Left forelimb (tissue), 1 donor: Measurements from ENCODE around the gene CD44.

Source experiments
- DNase-seq: peaks from one replicate; pipeline ENCODE4 v3.0.0-alpha.2; 2018; ENCODE audit warnings: low spot score

CD44 gene

DNA sequence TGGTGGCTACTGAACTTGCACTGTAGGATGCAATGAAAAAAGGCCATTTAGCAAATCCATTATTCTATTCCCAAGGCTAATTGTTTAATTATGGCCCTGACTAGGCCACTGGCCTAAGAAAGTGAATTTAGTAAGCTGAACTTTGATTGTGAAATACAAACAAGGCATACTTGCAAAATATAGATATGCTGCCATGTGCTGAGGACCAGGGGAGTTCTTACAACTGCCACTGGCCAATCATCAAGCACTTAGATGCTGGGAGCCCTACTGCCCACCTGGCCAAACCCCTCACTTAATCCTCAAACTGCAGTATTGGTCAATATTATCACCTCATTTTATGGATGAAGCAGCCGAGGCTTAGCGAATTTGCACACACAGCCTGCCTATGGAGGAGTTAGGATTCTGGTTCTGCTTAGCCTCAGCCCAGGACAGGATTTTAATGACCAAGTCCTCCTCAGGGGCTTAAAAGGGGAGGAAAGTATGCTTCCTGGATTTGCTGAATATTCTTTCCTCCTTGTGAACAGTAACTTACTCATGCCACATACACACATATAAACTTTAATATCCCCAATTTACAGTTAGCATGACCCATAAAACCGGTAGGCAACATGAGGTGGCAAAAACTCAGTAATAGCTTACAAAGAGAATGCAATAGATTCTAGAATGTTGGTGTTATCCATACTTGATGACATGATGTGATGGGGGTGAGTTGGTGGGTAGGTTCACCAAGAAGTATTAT lies 39.3 kb downstream of the CD44 start:
- no peak for DNase-seq

DNA sequence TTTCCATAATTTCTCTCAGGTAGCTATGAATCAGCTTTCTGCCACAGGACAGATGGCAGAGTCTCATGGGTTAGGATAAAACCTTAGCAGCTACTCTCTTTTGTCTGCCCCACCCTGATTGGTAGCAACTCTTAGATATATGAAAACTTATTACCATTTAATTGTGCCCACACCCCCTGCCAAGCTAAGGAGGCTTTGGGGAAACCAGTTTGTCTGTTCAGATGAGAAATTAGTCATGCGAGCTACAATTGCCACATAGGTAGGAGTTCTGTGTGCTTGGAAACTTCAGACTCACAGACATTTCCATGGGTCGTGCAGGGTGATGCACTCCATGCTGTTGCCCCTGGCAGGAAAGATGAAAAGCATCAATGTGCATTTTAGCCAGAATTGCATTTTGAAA lies 39.9 kb downstream of the CD44 start:
- no peak for DNase-seq

DNA sequence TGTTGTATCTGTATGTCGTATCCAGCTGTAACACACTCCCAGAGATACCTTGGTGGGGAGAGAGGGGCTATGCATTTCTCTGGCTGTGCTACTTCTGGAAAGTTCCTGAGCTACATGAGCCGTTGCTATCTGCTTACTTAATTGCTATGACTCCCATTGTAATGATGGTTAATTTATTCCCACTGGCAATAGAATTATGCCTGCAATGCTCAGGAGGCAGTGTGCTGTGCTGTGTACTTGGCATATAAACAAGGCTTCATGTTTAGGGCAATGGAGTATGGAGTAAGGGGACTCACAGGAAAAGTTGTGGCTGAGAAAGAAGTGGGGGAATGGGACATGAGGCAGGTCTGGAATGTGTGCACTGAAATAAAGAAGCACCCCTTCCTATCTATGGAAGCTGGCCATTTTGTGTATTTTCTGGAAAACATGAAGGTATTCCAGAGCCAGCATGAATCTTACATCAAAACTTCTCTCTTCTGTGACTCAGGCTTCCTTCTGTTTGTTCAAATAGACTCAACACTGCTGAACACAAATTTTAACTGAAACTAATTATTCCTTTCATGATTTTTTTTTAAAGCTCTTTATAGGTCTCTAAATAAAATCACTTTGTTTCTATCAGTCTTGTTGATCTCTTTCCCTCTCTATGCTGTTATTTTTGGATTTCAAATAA lies 40.6 kb downstream of the CD44 start:
- no peak for DNase-seq

DNA sequence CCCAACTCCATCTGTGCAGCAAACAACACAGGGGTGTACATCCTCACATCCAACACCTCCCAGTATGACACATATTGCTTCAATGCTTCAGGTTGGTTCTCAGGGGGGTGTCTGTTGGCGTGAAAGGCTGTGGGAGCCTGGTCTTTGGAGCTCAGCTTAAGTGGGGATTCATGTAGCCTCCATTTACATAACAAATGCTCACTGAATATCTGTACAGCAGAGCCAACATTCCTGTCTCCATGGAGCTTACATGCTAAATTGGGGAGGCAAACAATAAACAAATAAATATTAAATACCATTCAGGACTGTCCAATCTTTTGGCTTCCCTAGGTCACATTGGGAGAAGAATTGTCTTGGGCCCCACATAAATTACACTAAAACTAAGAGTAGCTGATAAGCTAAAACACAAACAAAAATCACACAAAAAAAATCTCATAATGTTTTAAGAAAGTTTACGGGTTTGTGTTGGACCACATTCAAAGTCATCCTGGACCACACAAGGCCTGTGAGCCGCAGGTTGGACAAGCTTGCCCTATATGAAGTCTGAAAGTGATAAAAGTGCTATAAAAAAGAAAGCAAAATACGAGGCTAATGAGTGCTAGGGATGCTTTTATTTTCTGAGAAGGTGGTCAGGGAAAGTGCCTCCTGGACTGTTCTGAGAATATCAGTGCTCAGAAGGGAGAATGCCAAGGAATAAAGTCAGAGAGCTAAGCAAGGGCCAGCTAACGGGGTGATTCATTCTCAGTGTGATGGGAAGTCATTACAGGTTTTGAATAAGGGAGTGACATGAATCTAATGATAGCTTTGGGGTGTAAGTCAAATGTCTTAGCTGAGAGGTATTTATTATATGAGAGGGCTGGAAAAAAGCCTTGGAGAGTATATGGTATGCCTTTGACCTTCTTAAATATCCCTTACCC lies 41.6 kb downstream of the CD44 start:
- DNase-seq = no peak

DNA sequence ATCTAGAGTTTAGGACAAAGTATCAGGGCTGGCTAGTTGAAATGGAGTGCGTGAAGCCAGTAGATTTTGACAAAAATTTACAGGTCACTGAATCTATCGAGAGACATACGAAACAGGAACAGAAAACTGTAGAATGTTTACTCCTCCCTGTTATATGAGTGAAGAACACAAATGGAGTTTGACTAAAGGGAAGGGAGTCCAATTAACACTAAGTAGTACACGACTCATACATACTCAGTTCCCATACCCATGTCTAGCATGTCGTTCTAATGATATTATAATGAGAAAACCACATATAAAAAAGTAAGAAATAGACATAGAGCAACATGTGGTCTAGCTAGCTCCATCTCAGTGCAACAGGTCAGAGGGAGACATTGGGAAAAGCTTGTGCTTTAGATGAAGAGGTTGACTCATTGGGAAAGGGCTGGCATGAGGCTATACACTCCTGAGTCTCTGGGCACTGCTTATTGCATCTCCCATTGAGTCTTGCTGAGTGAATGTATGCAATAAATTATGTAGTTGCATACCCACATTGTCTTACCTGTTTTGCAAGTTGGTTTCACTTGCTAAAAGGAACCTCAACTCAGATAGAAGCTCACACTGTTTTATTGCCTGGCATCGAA lies 43.5 kb downstream of the CD44 start:
- DNase-seq = no peak

DNA sequence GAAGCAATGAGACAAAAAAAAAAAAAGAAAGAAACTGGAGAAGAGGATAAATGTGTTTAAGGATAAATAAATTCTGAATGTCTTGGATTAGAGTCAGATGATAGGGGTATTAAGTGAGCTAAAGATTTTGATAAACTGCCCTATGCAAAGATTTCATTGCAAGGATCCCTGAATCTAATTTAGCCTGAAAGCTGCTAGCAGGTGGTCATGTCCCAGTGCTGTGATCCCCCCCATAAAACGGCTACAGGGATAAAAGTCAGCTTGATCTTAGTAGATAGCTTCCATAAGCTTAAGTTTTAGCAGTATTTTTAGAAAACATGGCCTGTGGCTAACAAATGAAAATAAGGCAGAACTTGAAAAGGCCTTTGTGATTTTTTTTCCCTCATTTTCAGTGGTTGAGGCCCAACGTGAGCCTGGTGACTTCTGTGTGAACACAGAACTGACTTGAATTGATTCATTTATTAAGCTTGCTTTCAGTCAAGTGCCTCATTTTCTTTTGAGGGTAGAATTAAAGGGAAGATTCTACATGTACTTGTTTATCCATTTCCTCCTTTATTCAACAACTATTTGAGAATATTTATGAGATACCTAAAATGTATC lies 44.5 kb downstream of the CD44 start:
- DNase-seq = no peak

DNA sequence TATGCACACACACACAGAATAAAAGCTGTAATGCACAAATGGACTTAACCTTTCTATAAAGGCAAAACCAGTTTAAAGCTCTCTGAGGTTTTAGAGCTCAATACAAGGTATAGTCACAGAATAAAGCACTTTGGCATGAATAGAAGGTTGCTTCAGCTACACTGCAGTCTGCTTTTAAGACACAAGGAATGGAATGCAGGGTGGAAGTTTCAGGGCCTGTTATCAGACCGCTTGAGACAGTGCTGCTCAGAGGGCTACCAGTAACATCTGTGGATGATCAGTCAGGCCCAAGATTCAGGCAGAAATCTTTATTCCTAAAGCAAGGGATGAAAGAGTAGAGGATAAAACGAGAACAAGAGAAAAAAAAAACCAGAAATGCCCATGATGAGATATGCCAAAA lies 46.7 kb downstream of the CD44 start:
- DNase-seq = no peak

DNA sequence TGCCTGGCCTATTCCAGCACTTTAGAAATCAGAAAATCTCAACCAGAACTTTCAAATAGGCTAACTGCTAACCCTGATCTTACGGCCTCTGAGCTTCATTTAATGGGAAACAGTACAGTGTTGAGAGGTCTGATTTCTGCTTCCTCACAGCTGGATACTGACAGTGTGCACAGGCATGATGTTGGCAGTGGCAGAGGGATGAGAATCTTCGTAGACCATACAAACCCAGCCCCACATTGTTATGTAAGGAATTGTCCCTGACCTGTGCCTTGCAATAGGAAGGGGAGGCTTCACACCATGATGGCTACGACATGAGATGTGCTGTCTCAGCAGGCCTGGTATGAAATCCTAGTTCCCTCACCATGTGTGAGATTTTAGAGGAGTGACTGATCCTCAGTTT lies 49.0 kb downstream of the CD44 start:
- no peak for DNase-seq

DNA sequence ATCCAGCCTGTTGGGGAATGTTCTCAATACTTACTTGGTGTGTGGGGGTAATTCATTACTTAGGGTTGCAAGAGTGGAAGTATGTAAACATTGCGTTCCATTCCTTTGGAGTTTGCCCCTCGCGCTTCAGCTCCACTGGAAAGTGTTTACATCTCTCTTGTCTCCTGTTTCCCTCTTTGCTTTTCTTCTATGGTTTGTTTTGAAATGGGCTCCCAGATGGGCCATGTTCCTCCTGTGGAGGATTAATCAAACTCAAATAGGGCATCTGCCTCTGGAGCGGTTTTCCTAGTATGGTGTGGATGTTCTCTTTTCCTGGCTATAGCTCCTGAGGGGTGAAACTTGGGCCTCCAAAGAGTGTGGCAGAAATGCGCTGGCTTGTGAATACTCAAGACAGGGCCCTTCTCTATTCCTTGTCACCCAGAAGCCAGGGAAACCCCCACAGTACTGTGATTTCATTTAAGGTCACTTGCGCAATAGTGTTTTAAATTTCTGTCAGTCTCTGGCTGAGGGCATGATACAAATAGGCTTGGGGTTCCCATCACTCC lies 51.9 kb downstream of the CD44 start:
- DNase-seq = no peak

DNA sequence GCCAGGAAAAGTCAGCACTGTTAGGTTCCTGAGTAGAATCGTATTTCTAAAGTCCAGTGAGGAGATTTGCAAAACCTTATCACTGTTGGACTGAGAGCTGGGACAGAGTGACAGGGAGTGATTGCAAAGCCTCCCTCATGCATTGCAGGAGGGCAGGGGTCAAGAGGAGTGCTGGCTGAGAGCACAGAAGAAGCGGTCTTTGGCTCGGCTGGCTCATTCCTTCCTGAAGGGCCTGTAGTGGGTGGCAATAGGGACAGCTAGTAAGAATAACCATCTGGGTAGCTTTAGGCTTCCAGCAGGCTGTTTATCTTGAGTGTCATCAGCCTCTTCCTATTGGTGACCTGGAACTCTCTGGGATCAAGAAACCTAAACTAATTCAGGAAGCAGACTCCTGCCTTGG lies 53.4 kb downstream of the CD44 start:
- DNase-seq = no peak

DNA sequence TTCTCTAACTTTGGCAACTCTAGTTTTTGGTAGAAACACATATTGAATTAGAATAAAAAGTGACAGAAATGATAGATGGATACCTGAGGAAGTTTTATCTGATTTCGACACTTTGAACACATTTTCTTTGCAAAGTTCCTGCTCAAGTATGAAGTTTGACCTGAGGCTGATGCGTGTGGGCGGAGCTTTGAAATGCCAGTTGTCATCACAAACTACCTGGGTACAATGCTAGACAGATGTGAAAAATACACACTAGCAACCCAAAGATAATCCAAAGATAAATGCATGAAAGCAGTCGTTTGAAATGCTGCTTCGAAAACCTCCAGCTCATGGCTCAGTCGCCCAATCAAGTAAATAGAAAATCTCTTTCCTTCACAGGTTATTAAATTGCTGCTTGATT lies 54.8 kb downstream of the CD44 start:
- no peak for DNase-seq

DNA sequence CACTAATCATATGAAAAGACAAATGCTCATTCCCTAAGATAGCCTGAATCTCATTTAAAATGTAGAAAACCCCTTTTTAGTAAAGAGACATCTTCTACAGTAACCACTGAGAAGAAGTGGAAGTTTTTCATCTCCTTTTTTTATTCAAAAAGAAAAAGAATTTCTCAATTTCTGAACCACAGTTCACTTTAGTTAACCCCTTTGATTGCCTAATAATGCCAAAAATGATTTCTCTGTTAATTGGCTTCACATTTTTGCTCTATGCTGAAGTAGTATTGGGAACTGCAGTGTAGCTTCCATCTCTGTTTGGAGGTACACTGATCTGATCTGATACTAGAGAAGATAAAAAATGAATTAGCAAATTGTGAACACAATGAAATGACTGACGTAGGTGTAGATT lies 58.3 kb downstream of the CD44 start:
- no peak for DNase-seq

DNA sequence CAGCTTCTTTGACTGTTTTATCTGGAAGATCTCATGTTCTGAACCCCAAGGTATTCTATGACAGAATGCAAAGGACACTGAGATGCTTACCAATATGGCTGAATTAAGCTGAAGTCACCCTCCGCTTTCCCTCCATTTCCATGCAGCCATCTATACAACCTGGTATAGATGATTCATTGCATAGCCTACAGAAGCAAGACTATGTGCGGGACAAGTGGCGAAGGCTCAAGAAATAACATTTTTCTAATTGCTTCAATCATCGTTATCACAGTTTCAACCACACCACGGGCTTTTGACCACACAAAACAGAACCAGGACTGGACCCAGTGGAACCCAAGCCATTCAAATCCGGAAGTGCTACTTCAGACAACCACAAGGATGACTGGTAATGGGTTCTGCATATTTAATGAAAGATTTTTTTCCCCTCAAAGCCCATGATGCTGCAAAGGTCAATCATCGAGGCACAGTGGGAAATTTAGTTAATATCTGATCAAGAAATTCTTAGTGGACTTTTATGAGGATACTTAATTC lies 61.9 kb downstream of the CD44 start:
- DNase-seq = no peak

DNA sequence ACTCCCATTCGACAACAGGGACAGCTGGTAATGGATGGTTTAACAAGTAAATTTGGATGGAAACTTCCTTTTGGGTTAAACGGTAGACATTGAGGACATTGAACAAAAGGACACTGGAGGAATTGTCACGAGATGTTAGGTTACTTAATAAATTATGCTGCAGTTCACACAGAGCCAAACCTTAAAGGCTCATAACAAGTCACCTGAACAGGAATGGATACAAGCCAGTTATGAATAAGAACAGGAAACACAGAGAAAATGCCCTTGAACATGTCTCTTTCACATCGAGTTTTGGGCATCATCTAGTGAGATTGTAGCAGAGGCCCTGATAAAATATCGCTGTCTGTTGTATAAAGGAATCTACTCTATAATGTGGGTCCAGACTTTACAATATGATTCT lies 65.6 kb downstream of the CD44 start:
- DNase-seq = no peak

DNA sequence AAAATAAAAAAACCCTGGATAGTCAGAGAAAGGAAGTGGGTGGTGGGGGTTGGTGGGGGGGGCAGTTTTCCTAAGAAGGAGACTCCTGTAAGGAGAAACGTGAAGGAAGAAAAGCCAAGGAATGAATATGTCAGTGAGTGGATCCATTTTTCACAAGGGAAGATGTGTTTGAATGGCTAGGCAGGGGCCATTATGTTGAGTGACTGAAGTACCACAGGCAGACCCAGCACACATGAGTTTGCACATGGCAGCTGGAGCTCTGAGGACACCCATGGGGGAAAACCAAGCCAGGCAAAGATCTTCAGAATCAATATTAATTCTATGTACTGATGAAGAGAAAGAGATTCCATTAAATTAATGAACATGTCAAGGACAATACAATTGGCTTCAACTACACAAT lies 67.6 kb downstream of the CD44 start:
- DNase-seq = no peak

DNA sequence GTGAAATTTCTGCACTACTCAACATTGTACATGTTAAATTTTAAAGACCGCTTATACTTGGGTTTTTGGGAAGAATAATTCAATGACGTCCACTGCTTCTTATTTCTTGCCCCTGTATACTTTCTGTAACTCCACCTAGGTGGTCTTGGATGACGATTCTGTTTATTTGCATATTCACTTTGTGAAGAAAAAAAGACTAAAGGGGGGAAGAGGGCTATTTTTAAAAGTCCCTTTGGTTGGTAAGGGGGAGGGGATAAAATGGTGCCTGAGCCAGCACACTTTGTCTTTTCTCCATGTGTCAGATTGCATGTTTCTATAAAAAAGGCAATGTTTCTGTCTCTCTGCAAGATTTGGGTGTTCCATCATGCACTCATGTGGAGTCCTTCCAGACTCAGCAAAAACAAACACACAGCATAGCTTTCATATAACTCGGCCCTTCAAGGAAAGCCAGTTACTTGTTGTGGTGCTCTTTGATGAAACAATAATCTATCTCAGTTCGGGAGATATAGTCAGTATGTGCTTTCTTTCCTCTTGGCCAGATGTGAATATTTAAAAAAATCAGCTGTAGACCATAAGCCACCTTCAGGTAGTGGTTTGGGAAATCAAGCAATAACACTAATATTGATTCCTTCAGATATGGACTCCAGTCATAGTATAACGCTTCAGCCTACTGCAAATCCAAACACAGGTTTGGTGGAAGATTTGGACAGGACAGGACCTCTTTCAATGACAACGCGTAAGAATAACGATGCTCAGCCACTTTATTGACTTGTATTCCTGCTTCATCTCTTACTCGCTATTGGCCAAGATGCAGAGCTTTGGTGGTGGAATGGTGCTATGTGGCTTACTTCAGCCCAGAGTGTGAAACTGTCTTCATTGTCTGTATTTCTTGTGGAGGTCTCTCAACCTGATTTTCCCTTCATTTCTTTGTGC lies 68.8 kb downstream of the CD44 start:
- DNase-seq = no peak

DNA sequence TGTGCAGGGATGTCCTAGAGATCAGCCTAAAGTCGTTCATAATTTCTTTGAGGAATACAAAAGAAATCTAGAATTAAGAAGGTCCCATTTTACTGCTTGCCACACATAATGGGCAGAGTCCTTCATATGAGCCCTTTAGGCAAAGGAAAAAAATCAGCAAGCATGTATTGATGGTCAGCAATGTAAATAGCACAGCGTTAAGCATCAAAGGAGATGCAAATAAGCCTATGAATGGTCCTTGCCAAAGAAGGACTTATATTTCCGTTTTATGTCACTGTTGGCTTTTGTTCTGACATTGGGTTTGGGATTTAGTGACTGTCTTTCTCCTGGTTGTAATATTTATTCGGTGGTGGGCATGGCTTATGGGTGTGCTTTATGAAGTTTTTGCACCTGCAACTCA lies 69.8 kb downstream of the CD44 start:
- no peak for DNase-seq

DNA sequence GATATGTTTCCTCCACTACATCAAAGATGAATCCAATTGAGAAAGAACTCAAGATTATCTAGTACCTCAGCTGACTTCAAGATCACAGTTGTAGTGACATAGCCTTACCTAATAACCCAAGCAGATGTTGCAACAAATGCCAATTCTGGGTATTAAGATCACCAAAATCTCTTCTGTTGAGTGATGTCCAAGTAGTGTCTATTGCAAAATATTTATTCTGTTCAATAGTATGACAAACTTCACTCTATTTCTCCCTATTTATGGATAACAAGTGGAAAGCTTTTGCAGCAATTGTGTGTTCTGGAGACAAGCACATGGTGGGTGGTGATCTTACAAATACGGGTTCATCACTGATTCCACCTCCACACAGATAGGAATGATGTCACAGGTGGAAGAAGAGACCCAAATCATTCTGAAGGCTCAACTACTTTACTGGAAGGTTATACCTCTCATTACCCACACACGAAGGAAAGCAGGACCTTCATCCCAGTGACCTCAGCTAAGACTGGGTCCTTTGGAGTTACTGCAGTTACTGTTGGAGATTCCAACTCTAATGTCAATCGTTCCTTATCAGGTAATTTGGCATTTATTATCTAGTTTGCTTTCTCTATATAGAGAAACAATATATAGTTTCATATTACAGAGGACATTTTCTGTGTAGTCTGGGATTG lies 72.0 kb downstream of the CD44 start:
- no peak for DNase-seq

DNA sequence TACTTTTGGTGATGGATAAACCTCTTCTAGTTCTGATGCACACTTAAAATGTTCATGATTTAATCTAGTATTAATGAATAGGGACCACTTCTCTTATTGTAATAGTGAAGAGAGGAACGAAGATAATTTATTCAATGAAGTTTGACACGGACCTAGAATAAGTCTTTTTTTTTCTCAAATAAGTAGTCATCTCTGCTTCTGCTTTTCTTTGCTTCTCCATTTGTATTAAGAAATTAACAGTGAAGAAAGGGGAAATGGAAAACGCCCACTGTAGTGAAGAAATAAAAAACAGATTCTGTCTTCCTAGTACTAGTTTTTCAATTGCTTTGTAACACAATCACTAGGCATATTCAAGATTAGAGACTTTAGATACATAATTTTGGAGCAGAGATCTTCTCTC lies 73.0 kb downstream of the CD44 start:
- no peak for DNase-seq
